MG63 (cell line): ENCODE data around the gene ANKMY1. TPM values are rescaled to one million over a fixed set of nuclear protein-coding genes. Genes with fewer than 3 reads are reported as not detected.
"Not testable (repeated sequence)": the region's sequence is repeated elsewhere in the genome, so short reads cannot be mapped to it uniquely, and the experiment has no call there.

Experiments
- DNase-seq: peaks from one replicate; pipeline ENCODE4 v3.0.0-alpha.2; 2020
- H3K27me3 ChIP-seq: fragments of 250-450 bp; sonication (Bioruptor Pico); 2 replicates; pipeline ENCODE4 v1.5.1; 2020; ENCODE audit warnings: mild to moderate bottlenecking, moderate library complexity
- H3K36me3 ChIP-seq: fragments of 250-450 bp; sonication (Bioruptor Pico); 2 replicates; pipeline ENCODE4 v1.5.1; 2020; ENCODE audit warnings: mild to moderate bottlenecking, moderate library complexity
- H3K4me3 ChIP-seq: fragments of 250-450 bp; sonication (Bioruptor Pico); 2 replicates; pipeline ENCODE4 v1.5.1; 2020; ENCODE audit warnings: mild to moderate bottlenecking, moderate library complexity
- H3K9me3 ChIP-seq: fragments of 250-450 bp; sonication (Bioruptor Pico); 2 replicates; pipeline ENCODE4 v1.5.1; 2020; ENCODE audit warnings: mild to moderate bottlenecking, moderate library complexity
- total RNA-seq: library from RNA; depleted of rRNA; stranded (reverse); fragments of >200 nt; shearing (Covaris generic); gene quantifications from 2 replicates; pipeline ENCODE4 v1.2.3, GENCODE V29; 2014; ENCODE audit warnings: low replicate concordance

ANKMY1 gene
- total RNA-seq, 1 experiment from 2014 or later, result 10.2 TPM

GRCh38 chr2:240555541-240556250 is 2.1 kb downstream of the ANKMY1 start:
- Histone ChIP-seq H3K4me3 (no peak overlapping the region), H3K9me3 (no peaks in the 10 kb centered on the region; the same call in 1 of the 2 replicates), H3K36me3 (peaks cover 57% of the 10 kb centered on the region), H3K27me3 (no peaks in the 10 kb centered on the region)
- DNase-seq, result no peak

- peaks cover 61% of the 10 kb centered on the region for H3K36me3 ChIP-seq
- no peak for DNase-seq
- H3K27me3 ChIP-seq, result no peaks in the 10 kb centered on the region
- no peak overlapping the region for H3K4me3 ChIP-seq
- no peaks in the 10 kb centered on the region; the same call in 1 of the 2 replicates for H3K9me3 ChIP-seq
Measured at GRCh38 chr2:240554767-240555493, 2.9 kb downstream of the ANKMY1 start.

GRCh38 chr2:240553956-240554480 is 3.8 kb downstream of the ANKMY1 start:
- DNase-seq, result no peak

GRCh38 chr2:240551811-240552210 is 6.0 kb downstream of the ANKMY1 start:
- H3K36me3 ChIP-seq, result peaks cover 48% of the 10 kb centered on the region

More at GRCh38 chr2:240553956-240554480, 3.8 kb downstream of the ANKMY1 start:
- Histone ChIP-seq H3K27me3 (no peaks in the 10 kb centered on the region), H3K36me3 (peaks cover 52% of the 10 kb centered on the region), H3K4me3 (no peak overlapping the region), H3K9me3 (no peaks in the 10 kb centered on the region)

GRCh38 chr2:240551288-240551687 is 6.5 kb downstream of the ANKMY1 start:
- Histone ChIP-seq H3K9me3 (peaks cover 2% of the 10 kb centered on the region), H3K4me3 (no peak overlapping the region), H3K27me3 (no peaks in the 10 kb centered on the region), H3K36me3 (peaks cover 45% of the 10 kb centered on the region)
- DNase-seq, result no peak

More at GRCh38 chr2:240551811-240552210, 6.0 kb downstream of the ANKMY1 start:
- Histone ChIP-seq H3K9me3 (peaks cover 2% of the 10 kb centered on the region), H3K27me3 (no peaks in the 10 kb centered on the region), H3K4me3 (no peak overlapping the region)
- DNase-seq, result no peak

- DNase-seq, result no peak
- H3K36me3 ChIP-seq, result peaks cover 68% of the 10 kb centered on the region
- H3K4me3 ChIP-seq, result no peak overlapping the region
- no peaks in the 10 kb centered on the region for H3K27me3 ChIP-seq
- H3K9me3 ChIP-seq, result peaks cover 3% of the 10 kb centered on the region; the same call in 1 of the 2 replicates
Measured at GRCh38 chr2:240539906-240540305, 17.9 kb downstream of the ANKMY1 start.

GRCh38 chr2:240539101-240539500 is 18.7 kb downstream of the ANKMY1 start:
- H3K4me3 ChIP-seq, H3K9me3 ChIP-seq, DNase-seq, H3K27me3 ChIP-seq: not testable (repeated sequence)
- peaks cover 71% of the 10 kb centered on the region for H3K36me3 ChIP-seq

GRCh38 chr2:240538031-240538780 is 19.6 kb downstream of the ANKMY1 start:
- Histone ChIP-seq H3K27me3 (no peaks in the 10 kb centered on the region), H3K9me3 (peaks cover 6% of the 10 kb centered on the region), H3K4me3 (no peak overlapping the region), H3K36me3 (peaks cover 67% of the 10 kb centered on the region)
- DNase-seq, result no peak

- H3K36me3 ChIP-seq, result peaks cover 61% of the 10 kb centered on the region
- no peak overlapping the region for H3K4me3 ChIP-seq
- no peak for DNase-seq
- H3K9me3 ChIP-seq, result peaks cover 29% of the 10 kb centered on the region
- no peaks in the 10 kb centered on the region for H3K27me3 ChIP-seq
Measured at GRCh38 chr2:240532031-240532775, 25.6 kb downstream of the ANKMY1 start.

- peaks cover 31% of the 10 kb centered on the region for H3K9me3 ChIP-seq
- H3K27me3 ChIP-seq, result no peaks in the 10 kb centered on the region
Measured at GRCh38 chr2:240531038-240531437, 26.8 kb downstream of the ANKMY1 start.

GRCh38 chr2:240530181-240530580 is 27.6 kb downstream of the ANKMY1 start:
- Histone ChIP-seq H3K9me3 (peaks cover 39% of the 10 kb centered on the region), H3K4me3 (no peak overlapping the region), H3K36me3 (peaks cover 72% of the 10 kb centered on the region), H3K27me3 (no peaks in the 10 kb centered on the region)
- DNase-seq, result no peak

More at GRCh38 chr2:240531038-240531437, 26.8 kb downstream of the ANKMY1 start:
- no peak for DNase-seq
- H3K4me3 ChIP-seq, result no peak overlapping the region
- H3K36me3 ChIP-seq, result peaks cover 69% of the 10 kb centered on the region

- Histone ChIP-seq H3K27me3 (no peaks in the 10 kb centered on the region), H3K36me3 (peaks cover 72% of the 10 kb centered on the region), H3K9me3 (peaks cover 46% of the 10 kb centered on the region), H3K4me3 (no peak overlapping the region)
- DNase-seq, result no peak
Measured at GRCh38 chr2:240529344-240529999, 28.3 kb downstream of the ANKMY1 start.

GRCh38 chr2:240528406-240529040 is 29.3 kb downstream of the ANKMY1 start:
- no peak for DNase-seq
- no peaks in the 10 kb centered on the region for H3K27me3 ChIP-seq
- peaks cover 76% of the 10 kb centered on the region for H3K36me3 ChIP-seq
- H3K9me3 ChIP-seq, result peaks cover 45% of the 10 kb centered on the region
- no peak overlapping the region for H3K4me3 ChIP-seq

GRCh38 chr2:240527153-240527750 is 30.5 kb downstream of the ANKMY1 start:
- H3K4me3 ChIP-seq, result no peak overlapping the region
- H3K9me3 ChIP-seq, result peaks cover 39% of the 10 kb centered on the region
- no peak for DNase-seq
- H3K36me3 ChIP-seq, result peaks cover 79% of the 10 kb centered on the region
- no peaks in the 10 kb centered on the region for H3K27me3 ChIP-seq

- no peak for DNase-seq
- Histone ChIP-seq H3K9me3 (peaks cover 31% of the 10 kb centered on the region), H3K27me3 (no peaks in the 10 kb centered on the region)
Measured at GRCh38 chr2:240526521-240526920, 31.3 kb downstream of the ANKMY1 start.

More at GRCh38 chr2:240526521-240526920, 31.3 kb downstream of the ANKMY1 start:
- H3K36me3 ChIP-seq, result peaks cover 78% of the 10 kb centered on the region
- H3K4me3 ChIP-seq, result no peak overlapping the region
